SW 1271 (cell line): ENCODE results near the gene ARFGAP1.
"Not testable (repeated sequence)": the region's sequence is repeated elsewhere in the genome, so short reads cannot be mapped to it uniquely, and the experiment has no call there.

Experiments
- DNase-seq, 2 experiments: peaks; one replicate each; lab custom pipeline; 2025; lab: John Stamatoyannopoulos, UW

The ARFGAP1 gene

GRCh38 chr20:63335060-63335459 lies 62.4 kb downstream of the ARFGAP1 start:
- not testable (repeated sequence) for DNase-seq

DNA sequence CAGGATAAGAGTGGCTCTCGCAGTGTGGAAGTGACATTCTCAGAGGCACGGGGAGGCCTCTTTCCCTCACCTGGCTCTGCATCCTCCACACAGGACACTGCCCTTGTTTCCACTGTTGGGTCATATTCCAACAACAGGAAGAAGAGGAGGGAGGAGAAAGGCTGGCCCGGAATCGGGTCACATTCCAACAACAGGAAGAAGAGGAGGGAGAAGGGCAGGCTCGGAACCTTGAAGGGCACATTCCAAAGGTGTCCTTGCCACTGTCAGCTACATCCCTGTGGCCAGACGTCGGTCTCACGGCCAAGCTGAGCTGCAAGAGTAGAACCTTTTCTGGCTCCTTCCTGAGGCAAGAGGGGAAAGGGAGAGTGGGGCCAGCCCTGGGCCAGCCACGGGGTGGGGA lies 63.1 kb downstream of the ARFGAP1 start:
- no peak for DNase-seq

DNA sequence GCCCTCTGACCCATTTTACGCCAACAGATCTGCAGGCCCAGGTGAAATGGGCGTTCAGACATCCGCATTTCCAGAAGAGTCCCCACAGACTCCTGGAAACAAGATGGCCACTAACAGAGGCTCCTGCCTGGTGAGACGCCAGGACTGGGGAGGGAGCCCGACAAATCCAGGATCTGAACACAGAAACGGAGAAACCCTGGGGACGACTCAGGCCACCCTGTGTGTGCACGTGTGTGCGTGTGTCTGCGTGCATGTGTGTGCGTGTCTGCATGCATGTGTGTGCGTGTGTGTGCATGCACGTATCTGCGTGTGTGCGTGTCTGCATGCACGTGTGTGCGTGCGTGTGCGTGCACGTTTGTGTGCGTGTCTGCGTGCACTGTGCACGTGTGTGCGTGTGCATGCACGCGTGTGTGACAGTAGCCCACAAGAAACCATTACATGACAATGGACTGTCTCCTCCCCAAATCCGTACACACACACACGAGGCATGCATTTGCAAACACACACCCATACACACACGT lies 63.7 kb downstream of the ARFGAP1 start:
- no peak for DNase-seq

DNA sequence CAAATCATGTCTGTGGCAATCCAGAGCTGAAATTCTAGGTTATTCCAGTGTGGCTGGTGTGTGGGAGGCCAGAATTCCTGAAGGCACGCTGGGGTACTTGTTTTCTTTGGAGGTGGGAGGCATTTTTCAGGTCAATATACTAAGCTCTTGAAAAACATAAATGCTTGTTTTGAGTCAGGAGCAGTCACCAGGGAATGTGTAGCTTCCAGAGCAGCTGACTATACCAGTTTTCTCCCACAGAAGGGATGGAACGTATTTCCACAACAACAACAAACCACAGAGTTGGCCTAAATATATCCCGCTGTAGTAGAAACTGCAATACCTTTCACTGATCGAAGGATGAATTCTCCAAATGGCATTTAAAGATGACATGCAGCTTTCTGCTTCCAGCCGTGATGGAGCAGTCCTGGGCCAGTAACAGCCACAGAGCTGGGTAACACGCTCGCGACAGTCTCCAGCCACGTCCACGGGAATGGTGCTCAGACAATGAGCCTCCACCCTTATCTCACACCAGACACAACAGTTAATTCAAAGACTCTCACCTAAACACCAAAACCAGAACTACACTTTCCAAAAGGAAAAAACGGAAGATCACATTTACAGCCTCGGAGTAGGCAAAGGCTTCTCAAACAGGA lies 65.3 kb downstream of the ARFGAP1 start:
- DNase-seq, result no peak
